NT2/D1 (cell line): ENCODE results near the gene BCOR.

Source experiments
- SUZ12 ChIP-seq: IDR thresholded peaks from 2 replicates; pipeline ENCODE4 v1.6.1; 2011; ENCODE audit not compliant: insufficient read length, insufficient read depth; ENCODE audit errors: extremely low read depth
- YY1 ChIP-seq: IDR thresholded peaks from 2 replicates; pipeline ENCODE4 v1.6.1; 2011; ENCODE audit not compliant: insufficient read length, insufficient read depth
- ZNF274 ChIP-seq: IDR thresholded peaks from 2 replicates; pipeline ENCODE4 v1.6.1; 2011; ENCODE audit warnings: mild to moderate bottlenecking, low read depth, low read length

DNA sequence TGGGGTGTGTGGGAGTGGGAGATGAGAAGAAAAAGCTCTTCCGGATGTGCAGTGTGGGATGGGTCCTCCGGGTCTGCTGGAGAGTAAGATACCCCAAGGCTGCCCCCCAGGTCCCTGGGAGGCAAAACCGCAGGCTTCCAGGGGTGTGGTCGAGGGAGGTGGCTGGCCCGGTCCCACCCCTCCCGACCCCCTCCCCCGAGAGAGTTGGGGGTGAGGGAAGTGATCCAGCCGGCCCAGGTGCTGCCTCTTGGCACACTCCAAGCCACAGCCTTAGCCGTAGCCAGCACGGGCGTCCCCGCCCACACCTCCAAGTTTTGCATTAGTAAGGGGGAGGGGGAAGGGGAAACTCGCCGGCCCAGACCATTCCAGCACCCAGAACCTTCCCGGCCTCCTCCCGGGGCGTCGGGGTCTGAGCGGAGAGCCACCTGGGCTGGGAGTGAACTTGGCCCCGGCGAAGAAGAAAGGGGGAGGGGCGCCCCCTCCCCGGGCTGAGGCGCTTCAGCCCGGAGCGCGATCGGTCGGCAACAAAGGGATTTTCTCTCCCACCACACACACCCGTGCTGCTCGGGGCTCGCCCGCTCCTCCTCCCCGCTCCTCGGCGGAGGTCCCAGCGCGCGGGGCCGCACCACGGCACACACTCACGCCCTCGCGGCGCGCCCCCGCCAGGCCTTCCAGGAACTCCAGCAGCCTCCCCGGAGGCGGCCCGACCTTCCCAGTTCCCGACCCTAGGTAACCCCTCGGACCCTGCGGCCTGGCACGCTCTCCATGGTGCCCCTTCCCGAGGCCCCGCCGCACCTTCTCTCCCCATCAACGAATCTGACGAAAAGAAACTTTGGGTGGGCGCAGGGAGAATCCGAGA lies 14.4 kb downstream of the BCOR start:
- TF ChIP-seq ZNF274, result no peak
- no peak for TF ChIP-seq YY1
- TF ChIP-seq SUZ12, result no peak
